ENCODE data around the gene RUBCNL. TPM values are rescaled to one million over a fixed set of nuclear protein-coding genes. Genes with fewer than 3 reads are reported as not detected.

RUBCNL gene
- total and polyA plus RNA-seq, 2 experiments from 2014 or later, result 4.2 to 5.9 TPM

DNA sequence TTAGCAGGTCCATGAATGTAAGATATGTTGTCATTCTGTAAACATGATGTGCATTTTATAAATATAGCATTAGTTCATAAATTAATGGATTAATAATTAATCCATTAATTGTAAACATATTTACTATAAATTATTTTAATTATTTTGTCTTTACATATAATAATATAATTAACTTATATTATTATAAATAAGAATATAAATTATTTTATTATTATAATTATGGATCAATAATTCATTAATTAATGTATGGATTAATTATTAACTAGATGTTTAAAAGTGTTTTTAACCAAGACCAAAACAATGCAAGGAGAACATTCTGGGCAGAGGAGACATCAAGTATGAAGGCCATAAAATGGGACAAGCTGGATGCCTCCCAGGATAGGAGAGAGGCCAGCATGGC lies 72.0 kb downstream of the RUBCNL start:
- H3K27me3 Mint-ChIP-seq (ENCODE audit: insufficient read depth, low read depth, poor library complexity), result peaks cover 2% of the 10 kb centered on the region
- no peak overlapping the region for H3K27ac Mint-ChIP-seq
- Histone ChIP-seq H3K27me3 (ENCODE audit: insufficient read depth) (no peaks in the 10 kb centered on the region), H3K36me3 (ENCODE audit: insufficient read depth) (no peaks in the 10 kb centered on the region; the same call in 1 of the 2 replicates), H3K79me2 (replicated peaks; ENCODE audit: insufficient read depth) (no peaks in the 10 kb centered on the region), H4K20me1 (replicated peaks; ENCODE audit: insufficient read depth) (no peaks in the 10 kb centered on the region), H2AFZ (no peak overlapping the region), H3K4me3 (no peak overlapping the region), H3K9me2 (ENCODE audit: insufficient read depth) (peaks cover 19% of the 10 kb centered on the region), H3K27ac (ENCODE audit: low read depth) (no peak overlapping the region), H3F3A (replicated peaks; ENCODE audit: low read depth) (no peaks in the 10 kb centered on the region), H3K4me1 (ENCODE audit: insufficient read depth) (no peaks in the 10 kb centered on the region), H3K4me2 (no peak overlapping the region)
- ATAC-seq (no peak), DNase-seq (ENCODE audit: low spot score) (no peak)
- H3K4me3 Mint-ChIP-seq, result no peak overlapping the region
- H3K4me1 Mint-ChIP-seq, result peaks cover 4% of the 10 kb centered on the region; the same call in 2 of the 3 replicates
- no peaks in the 10 kb centered on the region for H3K36me3 Mint-ChIP-seq (ENCODE audit: low read depth)
- H3K9me3 Mint-ChIP-seq, result no peaks in the 10 kb centered on the region
- TF ChIP-seq, protein P1, sequence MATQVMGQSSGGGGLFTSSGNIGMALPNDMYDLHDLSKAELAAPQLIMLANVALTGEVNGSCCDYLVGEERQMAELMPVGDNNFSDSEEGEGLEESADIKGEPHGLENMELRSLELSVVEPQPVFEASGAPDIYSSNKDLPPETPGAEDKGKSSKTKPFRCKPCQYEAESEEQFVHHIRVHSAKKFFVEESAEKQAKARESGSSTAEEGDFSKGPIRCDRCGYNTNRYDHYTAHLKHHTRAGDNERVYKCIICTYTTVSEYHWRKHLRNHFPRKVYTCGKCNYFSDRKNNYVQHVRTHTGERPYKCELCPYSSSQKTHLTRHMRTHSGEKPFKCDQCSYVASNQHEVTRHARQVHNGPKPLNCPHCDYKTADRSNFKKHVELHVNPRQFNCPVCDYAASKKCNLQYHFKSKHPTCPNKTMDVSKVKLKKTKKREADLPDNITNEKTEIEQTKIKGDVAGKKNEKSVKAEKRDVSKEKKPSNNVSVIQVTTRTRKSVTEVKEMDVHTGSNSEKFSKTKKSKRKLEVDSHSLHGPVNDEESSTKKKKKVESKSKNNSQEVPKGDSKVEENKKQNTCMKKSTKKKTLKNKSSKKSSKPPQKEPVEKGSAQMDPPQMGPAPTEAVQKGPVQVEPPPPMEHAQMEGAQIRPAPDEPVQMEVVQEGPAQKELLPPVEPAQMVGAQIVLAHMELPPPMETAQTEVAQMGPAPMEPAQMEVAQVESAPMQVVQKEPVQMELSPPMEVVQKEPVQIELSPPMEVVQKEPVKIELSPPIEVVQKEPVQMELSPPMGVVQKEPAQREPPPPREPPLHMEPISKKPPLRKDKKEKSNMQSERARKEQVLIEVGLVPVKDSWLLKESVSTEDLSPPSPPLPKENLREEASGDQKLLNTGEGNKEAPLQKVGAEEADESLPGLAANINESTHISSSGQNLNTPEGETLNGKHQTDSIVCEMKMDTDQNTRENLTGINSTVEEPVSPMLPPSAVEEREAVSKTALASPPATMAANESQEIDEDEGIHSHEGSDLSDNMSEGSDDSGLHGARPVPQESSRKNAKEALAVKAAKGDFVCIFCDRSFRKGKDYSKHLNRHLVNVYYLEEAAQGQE (IDR thresholded peaks at IDR 0.05; ENCODE audit: unreplicated experiment), result no peak
- TF ChIP-seq CREB1 (CRISPR knock-in tag; IDR thresholded peaks at IDR 0.05; ENCODE audit: low read depth) (no peak), JUNB (IDR thresholded peaks at IDR 0.05; ENCODE audit: unreplicated experiment) (no peak), ZNF331 (CRISPR knock-in tag; IDR thresholded peaks at IDR 0.05; ENCODE audit: low read depth) (no peak), EZH2 (IDR thresholded peaks at IDR 0.05; ENCODE audit: low read depth, unreplicated experiment) (no peak), STAT1 (IDR thresholded peaks at IDR 0.05; ENCODE audit: unreplicated experiment) (no peak), POLR2AphosphoS5 (IDR thresholded peaks at IDR 0.05; ENCODE audit: low read depth) (no peak), ZNF114 (CRISPR knock-in tag; IDR thresholded peaks at IDR 0.05) (no peak), NANOG (IDR thresholded peaks at IDR 0.05; ENCODE audit: borderline replicate concordance) (no peak), EZH2phosphoT487 (IDR thresholded peaks at IDR 0.05; ENCODE audit: unreplicated experiment) (no peak)
- TF ChIP-seq, protein P2, sequence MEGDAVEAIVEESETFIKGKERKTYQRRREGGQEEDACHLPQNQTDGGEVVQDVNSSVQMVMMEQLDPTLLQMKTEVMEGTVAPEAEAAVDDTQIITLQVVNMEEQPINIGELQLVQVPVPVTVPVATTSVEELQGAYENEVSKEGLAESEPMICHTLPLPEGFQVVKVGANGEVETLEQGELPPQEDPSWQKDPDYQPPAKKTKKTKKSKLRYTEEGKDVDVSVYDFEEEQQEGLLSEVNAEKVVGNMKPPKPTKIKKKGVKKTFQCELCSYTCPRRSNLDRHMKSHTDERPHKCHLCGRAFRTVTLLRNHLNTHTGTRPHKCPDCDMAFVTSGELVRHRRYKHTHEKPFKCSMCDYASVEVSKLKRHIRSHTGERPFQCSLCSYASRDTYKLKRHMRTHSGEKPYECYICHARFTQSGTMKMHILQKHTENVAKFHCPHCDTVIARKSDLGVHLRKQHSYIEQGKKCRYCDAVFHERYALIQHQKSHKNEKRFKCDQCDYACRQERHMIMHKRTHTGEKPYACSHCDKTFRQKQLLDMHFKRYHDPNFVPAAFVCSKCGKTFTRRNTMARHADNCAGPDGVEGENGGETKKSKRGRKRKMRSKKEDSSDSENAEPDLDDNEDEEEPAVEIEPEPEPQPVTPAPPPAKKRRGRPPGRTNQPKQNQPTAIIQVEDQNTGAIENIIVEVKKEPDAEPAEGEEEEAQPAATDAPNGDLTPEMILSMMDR (conservative IDR thresholded peaks at IDR 0.05; ENCODE audit: low read depth in 2 of 2), result no peak
- TF ChIP-seq, protein P3, sequence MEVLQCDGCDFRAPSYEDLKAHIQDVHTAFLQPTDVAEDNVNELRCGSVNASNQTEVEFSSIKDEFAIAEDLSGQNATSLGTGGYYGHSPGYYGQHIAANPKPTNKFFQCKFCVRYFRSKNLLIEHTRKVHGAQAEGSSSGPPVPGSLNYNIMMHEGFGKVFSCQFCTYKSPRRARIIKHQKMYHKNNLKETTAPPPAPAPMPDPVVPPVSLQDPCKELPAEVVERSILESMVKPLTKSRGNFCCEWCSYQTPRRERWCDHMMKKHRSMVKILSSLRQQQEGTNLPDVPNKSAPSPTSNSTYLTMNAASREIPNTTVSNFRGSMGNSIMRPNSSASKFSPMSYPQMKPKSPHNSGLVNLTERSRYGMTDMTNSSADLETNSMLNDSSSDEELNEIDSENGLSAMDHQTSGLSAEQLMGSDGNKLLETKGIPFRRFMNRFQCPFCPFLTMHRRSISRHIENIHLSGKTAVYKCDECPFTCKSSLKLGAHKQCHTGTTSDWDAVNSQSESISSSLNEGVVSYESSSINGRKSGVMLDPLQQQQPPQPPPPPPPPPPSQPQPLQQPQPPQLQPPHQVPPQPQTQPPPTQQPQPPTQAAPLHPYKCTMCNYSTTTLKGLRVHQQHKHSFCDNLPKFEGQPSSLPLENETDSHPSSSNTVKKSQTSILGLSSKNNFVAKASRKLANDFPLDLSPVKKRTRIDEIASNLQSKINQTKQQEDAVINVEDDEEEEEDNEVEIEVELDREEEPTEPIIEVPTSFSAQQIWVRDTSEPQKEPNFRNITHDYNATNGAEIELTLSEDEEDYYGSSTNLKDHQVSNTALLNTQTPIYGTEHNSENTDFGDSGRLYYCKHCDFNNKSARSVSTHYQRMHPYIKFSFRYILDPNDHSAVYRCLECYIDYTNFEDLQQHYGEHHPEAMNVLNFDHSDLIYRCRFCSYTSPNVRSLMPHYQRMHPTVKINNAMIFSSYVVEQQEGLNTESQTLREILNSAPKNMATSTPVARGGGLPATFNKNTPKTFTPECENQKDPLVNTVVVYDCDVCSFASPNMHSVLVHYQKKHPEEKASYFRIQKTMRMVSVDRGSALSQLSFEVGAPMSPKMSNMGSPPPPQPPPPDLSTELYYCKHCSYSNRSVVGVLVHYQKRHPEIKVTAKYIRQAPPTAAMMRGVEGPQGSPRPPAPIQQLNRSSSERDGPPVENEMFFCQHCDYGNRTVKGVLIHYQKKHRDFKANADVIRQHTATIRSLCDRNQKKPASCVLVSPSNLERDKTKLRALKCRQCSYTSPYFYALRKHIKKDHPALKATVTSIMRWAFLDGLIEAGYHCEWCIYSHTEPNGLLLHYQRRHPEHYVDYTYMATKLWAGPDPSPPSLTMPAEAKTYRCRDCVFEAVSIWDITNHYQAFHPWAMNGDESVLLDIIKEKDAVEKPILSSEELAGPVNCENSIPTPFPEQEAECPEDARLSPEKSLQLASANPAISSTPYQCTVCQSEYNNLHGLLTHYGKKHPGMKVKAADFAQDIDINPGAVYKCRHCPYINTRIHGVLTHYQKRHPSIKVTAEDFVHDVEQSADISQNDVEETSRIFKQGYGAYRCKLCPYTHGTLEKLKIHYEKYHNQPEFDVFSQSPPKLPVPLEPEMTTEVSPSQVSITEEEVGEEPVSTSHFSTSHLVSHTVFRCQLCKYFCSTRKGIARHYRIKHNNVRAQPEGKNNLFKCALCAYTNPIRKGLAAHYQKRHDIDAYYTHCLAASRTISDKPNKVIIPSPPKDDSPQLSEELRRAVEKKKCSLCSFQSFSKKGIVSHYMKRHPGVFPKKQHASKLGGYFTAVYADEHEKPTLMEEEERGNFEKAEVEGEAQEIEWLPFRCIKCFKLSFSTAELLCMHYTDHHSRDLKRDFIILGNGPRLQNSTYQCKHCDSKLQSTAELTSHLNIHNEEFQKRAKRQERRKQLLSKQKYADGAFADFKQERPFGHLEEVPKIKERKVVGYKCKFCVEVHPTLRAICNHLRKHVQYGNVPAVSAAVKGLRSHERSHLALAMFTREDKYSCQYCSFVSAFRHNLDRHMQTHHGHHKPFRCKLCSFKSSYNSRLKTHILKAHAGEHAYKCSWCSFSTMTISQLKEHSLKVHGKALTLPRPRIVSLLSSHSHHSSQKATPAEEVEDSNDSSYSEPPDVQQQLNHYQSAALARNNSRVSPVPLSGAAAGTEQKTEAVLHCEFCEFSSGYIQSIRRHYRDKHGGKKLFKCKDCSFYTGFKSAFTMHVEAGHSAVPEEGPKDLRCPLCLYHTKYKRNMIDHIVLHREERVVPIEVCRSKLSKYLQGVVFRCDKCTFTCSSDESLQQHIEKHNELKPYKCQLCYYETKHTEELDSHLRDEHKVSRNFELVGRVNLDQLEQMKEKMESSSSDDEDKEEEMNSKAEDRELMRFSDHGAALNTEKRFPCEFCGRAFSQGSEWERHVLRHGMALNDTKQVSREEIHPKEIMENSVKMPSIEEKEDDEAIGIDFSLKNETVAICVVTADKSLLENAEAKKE (CRISPR knock-in tag; IDR thresholded peaks at IDR 0.05), result no peak
- TF ChIP-seq, protein P4, sequence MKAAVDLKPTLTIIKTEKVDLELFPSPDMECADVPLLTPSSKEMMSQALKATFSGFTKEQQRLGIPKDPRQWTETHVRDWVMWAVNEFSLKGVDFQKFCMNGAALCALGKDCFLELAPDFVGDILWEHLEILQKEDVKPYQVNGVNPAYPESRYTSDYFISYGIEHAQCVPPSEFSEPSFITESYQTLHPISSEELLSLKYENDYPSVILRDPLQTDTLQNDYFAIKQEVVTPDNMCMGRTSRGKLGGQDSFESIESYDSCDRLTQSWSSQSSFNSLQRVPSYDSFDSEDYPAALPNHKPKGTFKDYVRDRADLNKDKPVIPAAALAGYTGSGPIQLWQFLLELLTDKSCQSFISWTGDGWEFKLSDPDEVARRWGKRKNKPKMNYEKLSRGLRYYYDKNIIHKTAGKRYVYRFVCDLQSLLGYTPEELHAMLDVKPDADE (IDR thresholded peaks at IDR 0.05), result no peak
